ENCODE data around the gene CCL11.
"Not testable (repeated sequence)": the region's sequence is repeated elsewhere in the genome, so short reads cannot be mapped to it uniquely, and the experiment has no call there.

Gene CCL11

DNA sequence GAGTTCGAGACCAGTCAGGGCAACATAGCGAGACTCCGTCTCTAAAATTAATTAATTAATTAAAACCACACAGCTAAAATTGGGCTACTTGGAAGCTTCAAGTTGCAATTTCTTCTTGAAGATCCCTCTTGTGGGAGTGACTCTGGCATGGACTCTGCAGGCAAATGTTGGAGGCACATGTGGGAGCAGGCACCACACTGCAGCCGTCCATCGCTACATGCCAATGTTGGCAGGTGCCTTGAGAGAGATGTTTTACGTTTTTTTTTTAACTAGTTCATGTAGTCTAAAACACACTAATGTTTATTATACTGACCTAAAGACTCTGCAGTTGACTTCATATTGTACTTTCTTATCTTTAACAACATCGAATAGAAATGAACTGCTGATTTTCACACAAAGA, 25.7 kb downstream of the CCL11 start:
- DNase-seq, result no peak

DNA sequence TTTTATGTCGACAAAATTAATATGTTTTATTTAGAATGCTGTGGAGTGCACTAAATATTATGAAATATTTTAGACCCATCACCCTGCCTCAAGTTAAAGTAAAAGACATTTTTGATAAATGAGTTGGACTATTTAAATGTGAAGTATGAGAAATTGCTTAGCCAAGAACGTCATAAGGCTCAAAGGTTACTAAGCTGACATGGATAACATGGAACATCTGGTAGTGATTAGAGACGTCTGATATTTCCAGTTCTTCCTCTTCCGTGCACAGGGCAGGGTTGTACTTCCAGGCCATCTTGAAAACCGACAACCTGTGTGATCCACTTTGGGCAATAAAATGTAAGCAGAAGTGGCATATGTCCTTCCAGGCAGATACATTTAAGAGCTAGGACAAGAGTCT, 26.5 kb downstream of the CCL11 start:
- DNase-seq, result no peak

DNA sequence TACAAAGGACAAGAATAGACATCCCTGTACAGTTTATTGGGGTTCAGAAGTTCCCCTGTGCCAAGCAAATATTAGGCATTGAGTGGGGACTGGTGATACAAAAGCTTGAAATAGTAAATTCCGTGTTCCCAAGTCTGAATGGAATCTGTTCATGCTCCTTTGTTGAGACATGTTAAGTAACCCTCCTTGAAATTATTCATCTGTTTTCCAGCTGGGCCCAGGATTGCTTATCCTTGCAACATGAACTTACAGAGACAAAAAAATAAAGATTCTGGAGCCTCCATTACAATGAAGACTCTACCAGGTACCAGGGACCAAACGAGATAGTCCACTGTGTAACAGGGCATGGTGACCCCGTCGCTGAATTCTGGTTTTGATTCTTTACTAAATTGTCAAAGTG, 27.6 kb downstream of the CCL11 start:
- DNase-seq, result no peak

DNA sequence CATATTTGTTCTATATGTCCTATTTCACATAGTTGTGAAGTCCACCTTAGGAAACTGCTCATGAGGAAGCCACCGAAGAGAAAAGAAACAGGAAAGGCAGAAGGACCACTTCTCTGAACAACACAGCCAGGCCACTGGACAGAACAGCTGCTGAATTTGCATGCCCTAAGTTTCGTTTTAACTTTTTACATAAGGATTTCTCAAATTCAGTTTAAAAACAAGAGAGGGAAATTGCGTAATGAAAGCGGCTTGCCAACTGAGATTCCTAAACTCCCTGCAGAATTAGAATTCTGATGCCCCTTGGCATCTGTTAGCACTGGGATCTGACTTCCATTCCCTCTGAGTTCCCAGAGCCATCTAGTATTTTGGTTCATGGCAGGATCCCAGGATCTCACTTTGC, 28.7 kb downstream of the CCL11 start:
- DNase-seq, result no peak

DNA sequence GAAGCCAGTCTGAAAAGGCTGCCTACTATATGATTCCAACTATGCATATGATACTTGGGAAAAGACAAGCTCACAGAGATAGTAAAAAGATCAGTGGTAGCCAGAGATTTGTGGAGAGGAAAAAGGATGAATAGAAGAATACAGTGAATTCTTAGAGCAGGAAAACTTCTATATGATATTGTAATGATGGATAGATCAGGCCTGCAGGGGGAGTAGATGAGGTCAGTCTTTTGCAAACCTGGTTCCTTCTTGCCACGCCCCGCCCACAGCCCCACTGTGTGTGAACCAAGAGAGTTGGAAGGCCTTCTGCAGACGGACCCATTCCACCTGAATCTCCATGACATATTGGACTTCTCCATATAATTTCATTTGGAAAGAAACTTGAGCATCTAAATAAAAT, 32.9 kb downstream of the CCL11 start:
- no peak for DNase-seq

DNA sequence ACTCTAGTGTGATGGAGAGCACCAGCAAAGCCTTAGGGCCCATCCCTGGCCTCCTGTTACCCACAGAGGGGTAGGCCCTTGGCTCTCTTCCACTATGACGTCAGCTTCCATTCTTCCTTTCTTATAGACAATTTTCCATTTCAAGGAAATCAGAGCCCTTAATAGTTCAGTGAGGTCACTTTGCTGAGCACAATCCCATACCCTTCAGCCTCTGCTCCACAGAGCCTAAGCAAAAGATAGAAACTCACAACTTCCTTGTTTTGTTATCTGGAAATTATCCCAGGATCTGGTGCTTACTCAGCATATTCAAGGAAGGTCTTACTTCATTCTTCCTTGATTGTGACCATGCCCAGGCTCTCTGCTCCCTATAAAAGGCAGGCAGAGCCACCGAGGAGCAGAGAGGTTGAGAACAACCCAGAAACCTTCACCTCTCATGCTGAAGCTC, 33.5 kb downstream of the CCL11 start, which contains the start of gene CCL8:
Gene CCL8 (plus strand): TSS at position 397 of the 445 bp plus-strand sequence. CDS start 67 bp downstream, outside the sequence.
- no peak for DNase-seq

DNA sequence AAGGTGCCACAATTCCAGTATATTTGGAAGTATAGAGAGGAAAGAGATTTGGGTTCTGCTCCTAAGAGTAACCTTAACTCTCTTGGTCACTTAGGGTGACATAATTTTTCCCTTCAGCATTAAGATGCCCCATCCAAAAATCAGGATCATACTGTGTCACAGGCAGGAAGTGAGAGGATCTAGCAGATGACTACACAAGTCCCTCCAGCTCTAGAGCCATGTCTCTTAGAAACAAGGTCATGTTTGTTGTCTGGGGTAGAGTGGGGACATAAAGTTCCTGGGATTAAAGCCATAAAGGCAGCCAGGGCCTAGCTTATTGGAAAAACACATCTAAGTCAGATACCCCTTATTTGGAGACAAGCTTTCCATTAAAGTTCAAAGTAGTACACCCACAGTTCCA, 36.4 kb downstream of the CCL11 start:
- DNase-seq, result no peak

DNA sequence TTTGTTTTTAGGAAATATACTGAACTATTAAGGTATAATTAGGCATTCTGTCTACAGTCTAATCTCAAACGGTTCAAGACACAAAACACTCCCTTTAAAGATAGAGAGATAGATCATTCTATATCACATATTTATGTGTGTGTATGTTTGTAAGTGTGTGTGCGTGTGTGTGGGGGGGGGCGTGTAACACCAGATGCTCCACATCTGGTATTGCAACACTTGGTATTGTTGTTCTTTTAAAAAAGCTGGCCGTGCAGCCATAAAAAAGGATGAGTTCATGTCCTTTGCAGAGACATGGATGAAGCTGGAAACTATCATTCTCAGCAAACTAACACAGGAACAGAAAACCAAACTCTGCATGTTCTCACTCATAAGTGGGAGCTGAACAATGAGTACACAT, 42.0 kb downstream of the CCL11 start:
- DNase-seq, result not testable (repeated sequence)

DNA sequence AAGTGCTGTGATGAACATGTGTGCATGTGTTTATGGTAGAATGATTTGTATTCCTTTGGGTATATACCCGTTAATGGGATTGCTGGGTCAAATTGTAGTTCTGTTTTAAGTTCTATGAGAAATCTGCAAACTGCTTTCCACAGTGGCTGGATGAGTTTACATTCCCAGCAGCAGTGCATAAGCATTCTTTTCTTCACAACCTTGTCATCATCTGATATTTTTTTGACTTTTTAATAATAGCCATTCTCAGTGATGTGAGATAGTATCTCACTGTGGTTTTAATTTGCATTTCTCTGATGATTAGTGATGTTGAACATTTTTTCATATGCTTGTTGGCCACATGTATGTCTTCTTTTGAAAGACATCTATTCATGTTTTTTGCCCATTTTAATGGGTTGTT, 52.2 kb downstream of the CCL11 start:
- DNase-seq, result no peak
